ENCODE measurements around the gene KCTD1.

- TF ChIP-seq CTCF (IDR thresholded peaks at IDR 0.05 in 4 of 5, conservative IDR thresholded peaks at IDR 0.05 in 1 of 5): no peak
- TF ChIP-seq POLR2A (IDR thresholded peaks at IDR 0.05): no peak
Observed at GRCh38 chr18:26440644-26441043, 107.7 kb downstream of the KCTD1 start.
